HL-60 (cell line): ENCODE data around the gene MAD1L1.

Experiments used
- CTCF ChIP-seq: IDR thresholded peaks from one replicate; pipeline ENCODE4 v1.5.1; 2011; ENCODE audit warnings: low read length, control low read depth, inconsistent platforms; ENCODE audit not compliant: insufficient read depth
- GABPA ChIP-seq: IDR thresholded peaks from 2 replicates; pipeline ENCODE4 v1.6.1; 2012; ENCODE audit warnings: low read depth

GRCh38 chr7:1873070-1873405 is 359.7 kb downstream of the MAD1L1 start:
- TF ChIP-seq CTCF (no peak), GABPA (no peak)
